ENCODE results near the gene RANGAP1.

Gene RANGAP1

GRCh38 chr22:41285820-41286638 is at the start of gene RANGAP1:
RANGAP1 (minus strand) TSS chr22:41286187; CDS start chr22:41281044, 5,143 bp downstream.
- Histone ChIP-seq H3K9me3 (ENCODE audit: insufficient read depth, low read length) (no peaks in the 10 kb centered on the region), H4K20me1 (ENCODE audit: insufficient read depth, low read length) (peaks cover 5% of the 10 kb centered on the region; the same call in 1 of the 2 replicates), H3K36me3 (replicated peaks; ENCODE audit: low read depth, low read length) (peaks cover 19% of the 10 kb centered on the region), H2AFZ (ENCODE audit: low read depth, low read length) (peak within 1 kb of the TSS; percentile 95), H3K9ac (ENCODE audit: low read length) (peak within 1 kb of the TSS; percentile 87), H3K27me3 (ENCODE audit: low read depth, low read length) (no peaks in the 10 kb centered on the region), H3K27ac (ENCODE audit: low read length) (peak within 1 kb of the TSS; percentile 71), H3K4me2 (ENCODE audit: low read length) (peak within 1 kb of the TSS; percentile 93), H3K4me3 (ENCODE audit: low read length) (peak within 1 kb of the TSS; percentile 92), H3K4me1 (ENCODE audit: low read length) (peaks cover 11% of the 10 kb centered on the region), H3K79me2 (ENCODE audit: low read length) (peaks cover 45% of the 10 kb centered on the region)
- no peak for TF ChIP-seq CTCF (IDR thresholded peaks at IDR 0.05; ENCODE audit: low read depth, low read length)
- no peak for TF ChIP-seq EZH2phosphoT487 (IDR thresholded peaks at IDR 0.05; ENCODE audit: low read depth)

- H3K9me3 ChIP-seq (ENCODE audit: insufficient read depth, low read length): no peaks in the 10 kb centered on the region
- no peaks in the 10 kb centered on the region for H3K4me1 ChIP-seq (ENCODE audit: low read length)
Measured at GRCh38 chr22:41334951-41335635, 49.1 kb upstream of the RANGAP1 start.

GRCh38 chr22:41334215-41334614 is 48.2 kb upstream of the RANGAP1 start:
- Histone ChIP-seq H3K36me3 (replicated peaks; ENCODE audit: low read depth, low read length) (peaks cover 49% of the 10 kb centered on the region), H3K27me3 (ENCODE audit: low read depth, low read length) (no peaks in the 10 kb centered on the region), H2AFZ (ENCODE audit: low read depth, low read length) (no peak overlapping the region), H4K20me1 (ENCODE audit: insufficient read depth, low read length) (no peaks in the 10 kb centered on the region), H3K9ac (ENCODE audit: low read length) (no peak overlapping the region), H3K9me3 (ENCODE audit: insufficient read depth, low read length) (no peaks in the 10 kb centered on the region), H3K4me3 (ENCODE audit: low read length) (no peak overlapping the region), H3K4me1 (ENCODE audit: low read length) (no peaks in the 10 kb centered on the region), H3K4me2 (ENCODE audit: low read length) (no peak overlapping the region), H3K79me2 (ENCODE audit: low read length) (no peaks in the 10 kb centered on the region), H3K27ac (ENCODE audit: low read length) (no peak overlapping the region)
- TF ChIP-seq CTCF (IDR thresholded peaks at IDR 0.05; ENCODE audit: low read depth, low read length) (no peak), EZH2phosphoT487 (IDR thresholded peaks at IDR 0.05; ENCODE audit: low read depth) (no peak)

More at GRCh38 chr22:41334951-41335635, 49.1 kb upstream of the RANGAP1 start:
- Histone ChIP-seq H3K4me2 (ENCODE audit: low read length) (no peak overlapping the region), H2AFZ (ENCODE audit: low read depth, low read length) (no peak overlapping the region), H3K9ac (ENCODE audit: low read length) (no peak overlapping the region), H3K27ac (ENCODE audit: low read length) (no peak overlapping the region), H4K20me1 (ENCODE audit: insufficient read depth, low read length) (no peaks in the 10 kb centered on the region), H3K36me3 (replicated peaks; ENCODE audit: low read depth, low read length) (peaks cover 49% of the 10 kb centered on the region), H3K79me2 (ENCODE audit: low read length) (no peaks in the 10 kb centered on the region), H3K4me3 (ENCODE audit: low read length) (no peak overlapping the region), H3K27me3 (ENCODE audit: low read depth, low read length) (no peaks in the 10 kb centered on the region)
- TF ChIP-seq CTCF (IDR thresholded peaks at IDR 0.05; ENCODE audit: low read depth, low read length): no peak
- TF ChIP-seq EZH2phosphoT487 (IDR thresholded peaks at IDR 0.05; ENCODE audit: low read depth): no peak

- H3K4me1 ChIP-seq (ENCODE audit: low read length): no peaks in the 10 kb centered on the region
- H3K27ac ChIP-seq (ENCODE audit: low read length): no peak overlapping the region
- no peaks in the 10 kb centered on the region for H3K79me2 ChIP-seq (ENCODE audit: low read length)
- no peak overlapping the region for H2AFZ ChIP-seq (ENCODE audit: low read depth, low read length)
- H3K4me3 ChIP-seq (ENCODE audit: low read length): no peak overlapping the region
- H4K20me1 ChIP-seq (ENCODE audit: insufficient read depth, low read length): no peaks in the 10 kb centered on the region
- no peaks in the 10 kb centered on the region for H3K27me3 ChIP-seq (ENCODE audit: low read depth, low read length)
- TF ChIP-seq EZH2phosphoT487 (IDR thresholded peaks at IDR 0.05; ENCODE audit: low read depth) (no peak), CTCF (IDR thresholded peaks at IDR 0.05; ENCODE audit: low read depth, low read length) (no peak)
- no peaks in the 10 kb centered on the region for H3K9me3 ChIP-seq (ENCODE audit: insufficient read depth, low read length)
- peaks cover 46% of the 10 kb centered on the region for H3K36me3 ChIP-seq (replicated peaks; ENCODE audit: low read depth, low read length)
- H3K4me2 ChIP-seq (ENCODE audit: low read length): no peak overlapping the region
- no peak overlapping the region for H3K9ac ChIP-seq (ENCODE audit: low read length)
Measured at GRCh38 chr22:41333806-41334205, 47.8 kb upstream of the RANGAP1 start.

All from OCI-LY3 (cell line).